ENCODE data around the gene ZNF26.
A peak's percentile ranks its signal among the peaks of the same experiment; 100 is the strongest.

Gene ZNF26

DNA sequence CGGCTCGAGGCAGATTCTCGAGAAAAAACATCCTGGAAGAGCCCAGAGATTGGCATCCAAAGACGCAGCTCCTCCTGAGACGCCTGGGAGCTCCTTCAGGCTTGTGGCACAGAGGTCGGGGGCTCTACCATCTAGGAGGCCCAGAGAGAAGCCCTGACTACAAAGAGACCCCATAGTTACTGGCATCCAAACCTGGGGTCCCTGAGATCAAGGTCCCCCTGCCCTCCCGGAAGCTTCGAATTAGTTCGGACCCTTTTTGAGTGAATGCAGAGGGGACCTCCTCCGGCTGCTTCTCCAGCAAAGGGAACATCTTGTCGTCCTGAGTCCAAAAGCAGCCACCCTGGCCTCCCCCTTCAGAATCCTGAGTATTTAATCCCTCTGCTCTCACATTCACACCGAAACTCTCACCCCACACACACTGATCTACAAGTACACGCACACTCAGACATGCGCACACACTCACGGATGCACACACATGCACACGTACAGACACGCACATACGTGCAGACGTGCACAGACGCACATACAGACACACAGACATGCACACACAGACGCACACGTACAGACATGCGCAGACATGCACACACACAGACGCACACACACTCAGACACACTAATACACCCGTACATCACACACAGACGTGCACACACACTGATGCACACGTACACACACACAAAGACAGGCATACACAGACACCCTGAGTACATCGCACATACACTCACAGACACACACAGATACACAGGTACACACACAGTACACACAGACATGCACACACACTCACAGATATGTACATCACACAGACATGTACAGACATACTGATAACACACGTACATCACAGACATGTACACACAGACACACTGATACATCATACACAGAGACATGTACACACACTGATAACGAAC lies 36.0 kb upstream of the ZNF26 start:
- peaks cover 6% of the 10 kb centered on the region; the same call in 1 of the 2 replicates for H3K36me3 ChIP-seq (ENCODE audit: control insufficient read depth, insufficient read depth, low read length)
- H3K4me3 ChIP-seq (ENCODE audit: low read depth, low read length): peak overlapping the region; percentile 15; the same call in 1 of the 2 replicates
- no peak overlapping the region for H3K27ac ChIP-seq (ENCODE audit: low read depth, low read length)
- peaks cover 87% of the 10 kb centered on the region for H3K9me3 ChIP-seq (ENCODE audit: control insufficient read depth, insufficient read depth, low read length)
- no peaks in the 10 kb centered on the region for H3K4me1 ChIP-seq (ENCODE audit: control insufficient read depth, insufficient read depth, low read length)
- no peak overlapping the region for H3K9ac ChIP-seq (ENCODE audit: low read depth, low read length)
- no peaks in the 10 kb centered on the region for H3K27me3 ChIP-seq (ENCODE audit: control insufficient read depth, insufficient read depth, low read length)

DNA sequence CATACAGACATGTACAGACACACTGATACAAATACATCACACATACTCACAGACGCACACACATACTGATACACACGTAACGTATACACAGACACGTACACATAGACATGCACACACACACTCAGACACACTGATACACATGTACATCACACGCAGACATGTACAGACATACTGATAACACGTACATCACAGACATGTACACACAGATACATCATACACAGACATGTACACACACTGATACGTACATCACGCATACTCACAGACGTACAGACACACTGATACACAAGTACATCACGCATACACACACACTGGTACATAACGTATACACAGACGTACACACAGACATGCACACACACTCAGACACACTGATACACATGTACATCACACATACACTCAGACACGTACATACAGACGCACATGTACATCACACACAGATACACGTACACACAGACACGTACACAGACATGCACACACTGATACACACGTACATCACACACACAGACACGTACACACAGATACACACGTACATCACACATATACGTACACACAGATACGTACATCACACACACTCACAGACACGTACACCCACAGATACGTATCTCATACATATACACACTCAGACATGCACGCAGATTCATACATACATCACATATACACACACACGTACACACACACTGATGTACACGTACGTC lies 35.2 kb upstream of the ZNF26 start:
- H3K36me3 ChIP-seq (ENCODE audit: control insufficient read depth, insufficient read depth, low read length): peaks cover under 1% of the 10 kb centered on the region; the same call in 1 of the 2 replicates
- peaks cover 79% of the 10 kb centered on the region for H3K9me3 ChIP-seq (ENCODE audit: control insufficient read depth, insufficient read depth, low read length)
- H3K4me1 ChIP-seq (ENCODE audit: control insufficient read depth, insufficient read depth, low read length): no peaks in the 10 kb centered on the region
- H3K9ac ChIP-seq (ENCODE audit: low read depth, low read length): no peak overlapping the region
- no peaks in the 10 kb centered on the region for H3K27me3 ChIP-seq (ENCODE audit: control insufficient read depth, insufficient read depth, low read length)
- no peak overlapping the region for H3K27ac ChIP-seq (ENCODE audit: low read depth, low read length)
- H3K4me3 ChIP-seq (ENCODE audit: low read depth, low read length): peak overlapping the region; percentile 18

DNA sequence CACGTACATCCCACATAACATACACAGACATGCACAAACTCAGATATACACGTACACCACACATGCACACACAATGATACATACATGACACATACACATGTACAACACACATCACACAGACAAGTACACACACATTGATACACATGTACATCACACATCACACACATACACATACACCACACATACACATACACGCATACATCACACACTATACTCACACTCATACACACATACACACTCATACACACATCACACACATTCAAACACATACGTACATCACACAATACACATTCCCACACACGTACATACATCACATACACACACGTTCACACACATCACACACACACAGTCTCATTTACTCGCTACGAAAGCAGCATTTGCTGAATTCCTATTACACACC lies 34.5 kb upstream of the ZNF26 start:
- Histone ChIP-seq H3K4me1 (ENCODE audit: control insufficient read depth, insufficient read depth, low read length) (no peaks in the 10 kb centered on the region), H3K4me3 (ENCODE audit: low read depth, low read length) (peak overlapping the region; percentile 18), H3K36me3 (ENCODE audit: control insufficient read depth, insufficient read depth, low read length) (no peaks in the 10 kb centered on the region; the same call in 1 of the 2 replicates), H3K27me3 (ENCODE audit: control insufficient read depth, insufficient read depth, low read length) (no peaks in the 10 kb centered on the region), H3K27ac (ENCODE audit: low read depth, low read length) (no peak overlapping the region), H3K9ac (ENCODE audit: low read depth, low read length) (no peak overlapping the region), H3K9me3 (ENCODE audit: control insufficient read depth, insufficient read depth, low read length) (peaks cover 76% of the 10 kb centered on the region)

DNA sequence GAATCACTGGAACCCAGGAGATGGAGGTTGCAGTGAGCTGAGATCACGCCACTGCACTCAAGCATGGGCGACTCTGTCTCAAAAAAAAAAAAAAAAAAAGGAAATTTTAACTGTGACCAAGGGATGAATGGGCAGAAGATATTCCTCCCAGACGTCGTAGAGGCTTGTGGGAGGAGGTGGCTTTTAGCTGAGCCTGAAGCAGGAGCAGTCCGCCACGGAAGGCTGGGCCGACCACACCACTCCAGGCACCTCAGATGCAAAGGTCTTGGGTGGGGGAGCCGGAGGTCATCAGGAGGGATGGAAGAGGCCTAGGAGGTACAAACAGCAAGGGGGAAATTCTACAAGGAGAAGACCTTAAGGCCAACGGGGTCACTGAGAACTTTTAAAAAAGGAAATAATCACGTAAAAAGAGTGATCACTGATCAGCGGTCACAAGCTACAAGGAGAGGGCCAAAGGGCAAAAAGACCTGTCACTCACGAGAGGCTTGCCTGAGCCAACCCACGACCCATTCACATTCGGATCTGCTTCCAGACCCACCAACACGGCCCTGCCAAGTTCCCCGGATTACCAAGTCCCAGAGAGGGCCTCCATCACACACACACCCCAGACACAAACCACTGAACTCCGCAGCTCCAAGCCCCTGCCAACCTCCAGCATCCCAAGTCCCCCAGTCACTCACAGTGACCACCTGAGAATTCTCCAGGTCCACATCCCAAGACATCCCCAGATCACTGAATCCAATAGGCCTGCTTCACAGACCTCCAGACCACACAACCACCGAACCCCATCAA lies 33.6 kb upstream of the ZNF26 start:
- Histone ChIP-seq H3K36me3 (ENCODE audit: control insufficient read depth, insufficient read depth, low read length) (no peaks in the 10 kb centered on the region; the same call in 1 of the 2 replicates), H3K27ac (ENCODE audit: low read depth, low read length) (no peak overlapping the region), H3K4me3 (ENCODE audit: low read depth, low read length) (no peak overlapping the region), H3K9me3 (ENCODE audit: control insufficient read depth, insufficient read depth, low read length) (peaks cover 75% of the 10 kb centered on the region), H3K9ac (ENCODE audit: low read depth, low read length) (no peak overlapping the region), H3K4me1 (ENCODE audit: control insufficient read depth, insufficient read depth, low read length) (no peaks in the 10 kb centered on the region), H3K27me3 (ENCODE audit: control insufficient read depth, insufficient read depth, low read length) (no peaks in the 10 kb centered on the region)

DNA sequence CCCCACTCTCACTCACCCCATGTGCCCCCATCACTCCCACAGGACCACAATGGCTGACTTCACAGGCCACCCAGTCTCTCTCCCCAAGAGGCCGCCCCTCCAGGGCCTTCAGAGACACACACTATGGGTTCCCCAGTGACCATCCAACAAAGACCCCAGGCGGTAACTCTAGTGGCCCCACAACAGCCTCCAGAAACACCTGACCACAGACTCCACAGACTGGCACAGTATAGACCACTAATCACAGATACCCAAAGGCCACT lies 33.1 kb upstream of the ZNF26 start:
- no peak overlapping the region for H3K27ac ChIP-seq (ENCODE audit: low read depth, low read length)
- H3K36me3 ChIP-seq (ENCODE audit: control insufficient read depth, insufficient read depth, low read length): no peaks in the 10 kb centered on the region; the same call in 1 of the 2 replicates
- peaks cover 72% of the 10 kb centered on the region for H3K9me3 ChIP-seq (ENCODE audit: control insufficient read depth, insufficient read depth, low read length)
- no peak overlapping the region for H3K4me3 ChIP-seq (ENCODE audit: low read depth, low read length)
- no peaks in the 10 kb centered on the region for H3K4me1 ChIP-seq (ENCODE audit: control insufficient read depth, insufficient read depth, low read length)
- H3K27me3 ChIP-seq (ENCODE audit: control insufficient read depth, insufficient read depth, low read length): no peaks in the 10 kb centered on the region
- no peak overlapping the region for H3K9ac ChIP-seq (ENCODE audit: low read depth, low read length)

DNA sequence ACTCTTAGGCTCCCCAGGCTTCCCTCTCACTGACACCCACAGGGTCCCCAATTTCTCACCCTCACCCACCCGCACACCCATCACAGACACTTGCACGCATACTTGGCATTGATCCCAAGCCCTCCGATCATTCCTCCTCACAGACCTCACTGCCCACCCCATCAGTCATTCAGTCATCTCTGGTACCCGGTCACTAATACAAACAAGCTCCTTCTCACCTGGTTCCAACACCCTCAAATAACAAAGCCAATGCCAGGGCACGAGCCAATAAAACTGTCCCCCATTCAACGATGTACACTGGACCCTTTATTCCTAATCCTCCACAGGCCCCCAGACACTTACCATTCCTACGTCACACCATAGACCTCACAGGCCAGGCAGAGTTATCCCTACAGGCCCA lies 32.4 kb upstream of the ZNF26 start:
- H3K9ac ChIP-seq (ENCODE audit: low read depth, low read length): no peak overlapping the region
- no peak overlapping the region; the same call in 1 of the 2 replicates for H3K4me3 ChIP-seq (ENCODE audit: low read depth, low read length)
- H3K4me1 ChIP-seq (ENCODE audit: control insufficient read depth, insufficient read depth, low read length): no peaks in the 10 kb centered on the region
- H3K9me3 ChIP-seq (ENCODE audit: control insufficient read depth, insufficient read depth, low read length): peaks cover 67% of the 10 kb centered on the region
- no peak overlapping the region for H3K27ac ChIP-seq (ENCODE audit: low read depth, low read length)
- no peaks in the 10 kb centered on the region for H3K36me3 ChIP-seq (ENCODE audit: control insufficient read depth, insufficient read depth, low read length)
- H3K27me3 ChIP-seq (ENCODE audit: control insufficient read depth, insufficient read depth, low read length): no peaks in the 10 kb centered on the region

DNA sequence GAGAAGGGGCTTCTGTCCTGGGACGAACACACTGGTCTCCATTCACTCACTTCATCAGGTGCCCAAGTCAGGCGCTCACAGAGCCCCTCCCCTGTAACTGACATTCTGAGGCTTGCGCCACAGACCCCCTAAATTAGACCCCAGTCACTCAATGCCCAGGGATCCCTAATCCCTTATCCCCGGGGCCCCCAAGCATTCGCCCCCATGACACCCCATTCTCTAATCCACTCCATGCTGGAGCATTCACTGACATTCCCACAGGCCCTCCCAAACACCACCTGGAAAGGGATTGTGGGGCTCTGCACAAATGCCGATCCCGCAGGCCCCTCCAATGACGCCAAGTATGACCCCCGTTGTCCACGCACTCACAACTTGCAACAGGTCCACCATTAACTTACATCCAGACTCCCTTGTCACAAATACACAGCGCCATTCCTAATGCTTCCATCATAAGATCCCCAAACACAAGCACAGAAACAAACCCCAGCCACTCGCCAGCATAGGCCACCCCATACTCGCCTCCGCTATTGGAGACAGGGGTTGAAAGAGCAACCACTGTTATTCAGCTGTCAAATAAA lies 31.6 kb upstream of the ZNF26 start:
- Histone ChIP-seq H3K27me3 (ENCODE audit: control insufficient read depth, insufficient read depth, low read length) (no peaks in the 10 kb centered on the region), H3K9me3 (ENCODE audit: control insufficient read depth, insufficient read depth, low read length) (peaks cover 67% of the 10 kb centered on the region), H3K4me1 (ENCODE audit: control insufficient read depth, insufficient read depth, low read length) (no peaks in the 10 kb centered on the region), H3K27ac (ENCODE audit: low read depth, low read length) (no peak overlapping the region), H3K4me3 (ENCODE audit: low read depth, low read length) (peak overlapping the region; percentile 62), H3K36me3 (ENCODE audit: control insufficient read depth, insufficient read depth, low read length) (no peaks in the 10 kb centered on the region), H3K9ac (ENCODE audit: low read depth, low read length) (no peak overlapping the region)

DNA sequence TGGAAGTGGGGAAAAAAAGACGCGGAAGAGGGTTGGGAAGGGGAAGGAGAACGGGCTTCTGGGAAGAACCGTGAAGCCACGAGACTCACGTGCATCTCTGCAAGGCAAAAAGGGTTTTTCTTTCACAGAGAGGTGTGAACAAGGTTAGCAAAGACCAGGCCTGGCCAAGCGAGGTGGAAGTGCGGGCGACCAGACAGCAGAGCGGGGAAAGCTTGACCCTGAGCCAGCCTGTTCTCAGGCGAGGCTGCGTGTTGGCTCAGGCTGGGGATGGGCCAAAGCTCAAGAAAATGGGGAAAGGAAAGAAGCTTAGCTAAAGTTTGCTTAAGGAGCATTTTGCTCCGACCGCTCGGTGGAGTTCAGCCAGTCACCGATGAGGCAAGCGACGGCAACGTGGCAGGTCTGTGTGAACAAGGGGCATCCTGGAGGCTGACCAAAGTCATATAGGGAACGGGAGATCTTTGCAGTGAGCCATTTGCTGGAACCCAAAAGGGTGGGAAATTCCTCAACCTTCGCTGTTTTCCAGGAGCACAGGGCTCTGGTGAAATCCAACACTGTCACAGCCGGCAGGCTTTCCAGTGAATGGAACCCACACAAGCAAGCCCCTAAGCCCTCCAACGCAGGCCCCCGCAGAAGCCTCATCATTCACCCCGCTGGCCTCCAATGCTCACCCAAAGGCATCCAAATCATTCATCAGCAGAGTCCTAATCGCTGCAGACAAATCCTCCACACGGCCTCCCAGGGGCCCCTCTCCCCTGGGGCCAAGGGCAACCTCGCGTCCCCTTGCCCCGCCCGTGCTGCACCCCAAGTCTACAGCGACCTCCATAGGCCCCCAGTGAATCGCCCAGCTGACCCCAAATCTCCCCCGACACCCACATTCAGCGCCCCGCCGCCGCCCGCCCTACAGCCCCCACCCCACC lies 30.8 kb upstream of the ZNF26 start:
- Histone ChIP-seq H3K36me3 (ENCODE audit: control insufficient read depth, insufficient read depth, low read length) (no peaks in the 10 kb centered on the region), H3K9ac (ENCODE audit: low read depth, low read length) (0 out of 2 replicates have a peak overlapping the region, but pooled peaks have one; percentile 2), H3K27ac (ENCODE audit: low read depth, low read length) (peak overlapping the region; percentile 4), H3K4me1 (ENCODE audit: control insufficient read depth, insufficient read depth, low read length) (no peaks in the 10 kb centered on the region), H3K9me3 (ENCODE audit: control insufficient read depth, insufficient read depth, low read length) (peaks cover 62% of the 10 kb centered on the region), H3K4me3 (ENCODE audit: low read depth, low read length) (peak overlapping the region; percentile 62), H3K27me3 (ENCODE audit: control insufficient read depth, insufficient read depth, low read length) (no peaks in the 10 kb centered on the region)

DNA sequence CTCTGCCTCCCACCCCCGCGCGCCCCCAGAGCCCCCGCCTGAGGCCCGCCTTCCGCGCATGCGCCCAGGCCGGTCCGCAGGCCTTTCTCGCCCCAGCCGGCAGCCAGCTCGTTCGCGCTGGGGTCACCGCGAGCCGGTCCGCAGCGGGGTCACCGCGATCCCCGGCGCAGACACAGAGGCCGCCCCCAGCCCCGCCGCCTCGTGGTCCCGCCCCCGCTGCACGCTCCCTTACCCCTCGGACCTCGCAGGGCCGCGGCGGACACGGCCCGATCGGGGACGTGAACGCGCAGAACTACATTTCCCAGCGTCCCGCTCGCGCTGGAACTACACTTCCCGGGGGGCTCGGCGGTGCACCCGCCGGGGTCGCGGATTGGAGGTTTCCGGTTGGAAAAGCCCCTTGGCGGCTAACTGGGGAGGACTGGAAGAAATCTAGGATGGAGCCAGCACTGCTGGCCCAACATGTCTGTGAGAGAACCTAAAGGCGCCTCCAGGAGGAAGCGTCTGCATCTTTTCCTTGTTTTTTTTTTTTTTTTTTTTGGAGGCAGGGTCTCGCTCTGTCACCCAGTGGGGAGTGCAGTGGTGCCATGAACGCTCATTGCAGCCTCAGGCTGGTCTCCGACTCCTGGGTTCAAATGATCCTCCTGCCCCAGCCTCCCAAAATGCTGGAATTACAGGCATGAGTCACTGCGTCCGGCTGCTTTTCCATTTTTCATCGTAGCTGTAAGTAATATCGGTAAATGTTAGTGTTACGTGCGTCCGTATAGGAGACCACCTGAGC lies 30.0 kb upstream of the ZNF26 start, which contains the start of gene ZNF605:
ZNF605 (minus strand) TSS at position 296 of the 778 bp plus-strand sequence. CDS start 10,671 bp downstream, outside the sequence.
- Histone ChIP-seq H3K9ac (ENCODE audit: low read depth, low read length) (peak within 1 kb of the TSS; percentile 15; the same call in 1 of the 2 replicates), H3K36me3 (ENCODE audit: control insufficient read depth, insufficient read depth, low read length) (no peaks in the 10 kb centered on the region), H3K4me1 (ENCODE audit: control insufficient read depth, insufficient read depth, low read length) (no peaks in the 10 kb centered on the region), H3K27ac (ENCODE audit: low read depth, low read length) (peak within 1 kb of the TSS; percentile 78), H3K4me3 (ENCODE audit: low read depth, low read length) (peak within 1 kb of the TSS; percentile 62), H3K27me3 (ENCODE audit: control insufficient read depth, insufficient read depth, low read length) (no peaks in the 10 kb centered on the region), H3K9me3 (ENCODE audit: control insufficient read depth, insufficient read depth, low read length) (peaks cover 60% of the 10 kb centered on the region)
